Skin epidermis (tissue), 12 donors: ENCODE data around the gene NPAS4.
A peak's percentile ranks its signal among the peaks of the same experiment; 100 is the strongest.
"Not testable (repeated sequence)": the region's sequence is repeated elsewhere in the genome, so short reads cannot be mapped to it uniquely, and the experiment has no call there.

ENCODE experiments used
- H3K27ac ChIP-seq, 21 experiments: fragments of 200-600 bp; sonication (generic) in 11 of 21; one replicate each; pipeline ENCODE4 v1.5.0; 2020; ENCODE audit warnings: mild to moderate bottlenecking in 3 of 21, inconsistent platforms in 2 of 21, moderate library complexity in 2 of 21
- H3K4me3 ChIP-seq, 7 experiments: fragments of 200-600 bp; sonication (generic) in 2 of 7; one replicate each; pipeline ENCODE4 v1.5.0; 2020; ENCODE audit warnings: inconsistent platforms in 2 of 7, mild to moderate bottlenecking in 2 of 7, moderate library complexity in 1 of 7

NPAS4 gene

GRCh38 chr11:66447012-66447411 is 26.2 kb downstream of the NPAS4 start:
- Histone ChIP-seq H3K4me3 (no peak overlapping the region), H3K27ac (no peak overlapping the region)

- no peak overlapping the region for H3K4me3 ChIP-seq
- no peak overlapping the region for H3K27ac ChIP-seq
Measured at GRCh38 chr11:66448523-66448922, 27.7 kb downstream of the NPAS4 start.

- Histone ChIP-seq H3K4me3 (no peak overlapping the region), H3K27ac (no peak overlapping the region)
Measured at GRCh38 chr11:66450560-66450959, 29.7 kb downstream of the NPAS4 start.

GRCh38 chr11:66451663-66452062 is 30.8 kb downstream of the NPAS4 start:
- no peak overlapping the region for H3K4me3 ChIP-seq
- H3K27ac ChIP-seq = no peak overlapping the region

- Histone ChIP-seq H3K4me3 (no peak overlapping the region), H3K27ac (no peak overlapping the region)
Measured at GRCh38 chr11:66454247-66454646, 33.4 kb downstream of the NPAS4 start.

- Histone ChIP-seq H3K4me3 (no peak overlapping the region), H3K27ac (no peak overlapping the region)
Measured at GRCh38 chr11:66454828-66455227, 34.0 kb downstream of the NPAS4 start.

- no peak overlapping the region for H3K4me3 ChIP-seq
- no peak overlapping the region for H3K27ac ChIP-seq
Measured at GRCh38 chr11:66457826-66458225, 37.0 kb downstream of the NPAS4 start.

GRCh38 chr11:66459138-66459778 is 38.4 kb downstream of the NPAS4 start:
- Histone ChIP-seq H3K4me3 (no peak overlapping the region), H3K27ac (no peak overlapping the region)

- H3K27ac ChIP-seq = no peak overlapping the region
- H3K4me3 ChIP-seq = no peak overlapping the region
Measured at GRCh38 chr11:66462010-66462409, 41.2 kb downstream of the NPAS4 start.

- Histone ChIP-seq H3K4me3 (no peak overlapping the region), H3K27ac (no peak overlapping the region)
Measured at GRCh38 chr11:66462911-66463310, 42.1 kb downstream of the NPAS4 start.

- not testable (repeated sequence) for H3K27ac ChIP-seq, H3K4me3 ChIP-seq
Measured at GRCh38 chr11:66464116-66464515, 43.3 kb downstream of the NPAS4 start.

- Histone ChIP-seq H3K4me3 (no peak overlapping the region), H3K27ac (no peak overlapping the region)
Measured at GRCh38 chr11:66464916-66465315, 44.1 kb downstream of the NPAS4 start.

- Histone ChIP-seq H3K4me3 (peak overlapping the region; percentile 48 to 80 (median 60)), H3K27ac (peak overlapping the region in 14 of 21 experiments; percentile 18 to 83 (median 76))
Measured at GRCh38 chr11:66465373-66466224, 44.8 kb downstream of the NPAS4 start.

GRCh38 chr11:66466225-66467033 is 45.6 kb downstream of the NPAS4 start, which contains the start of gene PELI3:
Gene PELI3, plus strand, starts transcription at chr11:66466905. Its CDS starts 1,224 bp downstream, at chr11:66468129.
- H3K27ac ChIP-seq = peak within 1 kb of the TSS in 18 of 21 experiments; percentile 18 to 83 (median 74)
- H3K4me3 ChIP-seq = peak within 1 kb of the TSS; percentile 48 to 80 (median 60)

- Histone ChIP-seq H3K4me3 (peak overlapping the region; percentile 48 to 80 (median 60)), H3K27ac (peak overlapping the region in 16 of 21 experiments; percentile 11 to 81 (median 65))
Measured at GRCh38 chr11:66467034-66467659, 46.3 kb downstream of the NPAS4 start.

GRCh38 chr11:66467756-66468155 is 46.9 kb downstream of the NPAS4 start:
- H3K27ac ChIP-seq = peak overlapping the region in 7 of 21 experiments; percentile 32 to 81 (median 75)
- H3K4me3 ChIP-seq = peak overlapping the region in 5 of 7 experiments; percentile 50 to 80 (median 65)

GRCh38 chr11:66468691-66469090 is 47.9 kb downstream of the NPAS4 start:
- Histone ChIP-seq H3K27ac (no peak overlapping the region), H3K4me3 (no peak overlapping the region)

GRCh38 chr11:66469441-66469840 is 48.6 kb downstream of the NPAS4 start:
- Histone ChIP-seq H3K27ac (no peak overlapping the region), H3K4me3 (no peak overlapping the region)

GRCh38 chr11:66470015-66470414 is 49.2 kb downstream of the NPAS4 start:
- no peak overlapping the region for H3K27ac ChIP-seq
- no peak overlapping the region for H3K4me3 ChIP-seq

- Histone ChIP-seq H3K27ac (no peak overlapping the region), H3K4me3 (no peak overlapping the region)
Measured at GRCh38 chr11:66471142-66471541, 50.3 kb downstream of the NPAS4 start.
